HG02798 (cell line): ENCODE results near the gene EMID1.
"Not testable (repeated sequence)": the region's sequence is repeated elsewhere in the genome, so short reads cannot be mapped to it uniquely, and the experiment has no call there.

Source experiments
- ATAC-seq: cut with Tn5 transposase; IDR thresholded peaks from one replicate; pipeline ENCODE4 v1.9.1; 2021; ENCODE audit warnings: mild to moderate bottlenecking; ENCODE audit not compliant: unreplicated experiment, poor library complexity

Gene EMID1

DNA sequence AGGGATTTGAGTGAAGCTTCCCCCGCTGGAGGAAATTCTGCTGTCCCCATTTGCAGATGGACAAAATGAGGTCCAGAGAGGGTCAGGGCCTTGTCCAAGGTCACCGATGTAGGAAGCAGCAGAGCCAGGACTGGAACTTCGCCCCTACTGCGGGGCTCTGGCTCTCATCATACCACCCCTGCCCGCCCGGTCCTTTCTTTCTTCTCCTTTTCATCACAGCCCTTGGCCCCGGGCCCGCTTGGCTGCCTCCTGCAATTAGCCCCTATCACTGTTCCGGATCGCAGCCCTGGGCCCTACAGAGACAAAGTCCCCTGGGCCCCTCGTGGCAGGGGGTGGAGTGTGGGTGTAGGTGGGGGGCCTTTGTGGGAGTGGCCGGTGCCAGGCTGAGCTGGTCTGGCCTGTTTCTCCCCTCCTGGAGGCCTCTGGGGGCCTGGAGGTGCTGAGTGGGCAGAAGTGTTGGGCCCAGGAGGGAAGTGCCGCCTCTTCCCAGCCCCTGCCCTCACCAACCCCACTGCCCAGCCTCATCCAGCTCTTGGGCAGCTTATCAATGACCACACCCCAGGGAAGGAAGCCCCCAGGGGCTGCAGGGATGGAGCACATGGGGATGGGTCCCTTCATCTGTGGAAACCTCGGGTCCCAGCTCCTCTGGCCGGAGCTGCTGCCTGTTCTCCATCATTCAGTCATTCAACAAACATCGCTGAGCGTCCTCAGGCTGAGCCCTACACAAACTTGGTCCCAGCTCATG is 3.4 kb downstream of the EMID1 start:
- ATAC-seq = no peak

DNA sequence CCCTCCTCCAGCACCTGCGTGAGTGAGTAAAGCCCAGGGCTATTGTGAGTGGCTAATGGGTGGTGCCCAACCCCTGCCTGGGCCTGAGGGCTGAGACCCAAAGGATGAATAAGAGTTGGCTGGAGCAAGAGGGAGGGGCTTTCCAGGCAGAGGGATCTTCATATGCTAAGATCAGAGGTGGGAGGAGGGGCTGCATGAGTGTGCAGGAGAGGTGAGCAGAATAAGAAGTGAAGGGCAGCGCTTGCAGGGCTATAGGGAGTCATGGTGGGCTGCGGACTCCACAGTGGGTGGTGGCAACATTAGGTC is 3.9 kb downstream of the EMID1 start:
- no peak for ATAC-seq

DNA sequence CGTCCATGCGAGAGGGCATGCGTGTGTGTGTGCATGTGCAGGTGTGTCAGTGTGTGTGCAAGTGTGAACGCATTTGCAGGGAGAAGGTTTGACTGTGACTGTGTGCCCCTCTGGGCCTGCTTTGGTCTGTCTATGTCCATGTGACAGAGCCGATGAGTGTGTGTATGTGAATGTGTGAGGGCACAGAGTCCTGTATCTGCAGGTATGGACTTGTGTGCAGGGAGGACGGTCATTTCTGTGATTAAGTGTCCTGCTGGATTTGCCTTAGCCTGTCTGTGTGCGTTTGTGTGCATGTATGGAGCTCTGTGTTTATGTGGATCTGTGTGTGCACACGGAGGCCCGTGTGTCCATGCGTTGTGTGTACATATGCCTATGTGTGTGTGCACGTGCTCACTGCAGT is 5.4 kb downstream of the EMID1 start:
- no peak for ATAC-seq

GRCh38 chr22:29211466-29211865 is 5.8 kb downstream of the EMID1 start:
- ATAC-seq = no peak

- ATAC-seq = no peak
These were observed 7.0 kb downstream of the EMID1 start for GRCh38 chr22:29212743-29213142.

DNA sequence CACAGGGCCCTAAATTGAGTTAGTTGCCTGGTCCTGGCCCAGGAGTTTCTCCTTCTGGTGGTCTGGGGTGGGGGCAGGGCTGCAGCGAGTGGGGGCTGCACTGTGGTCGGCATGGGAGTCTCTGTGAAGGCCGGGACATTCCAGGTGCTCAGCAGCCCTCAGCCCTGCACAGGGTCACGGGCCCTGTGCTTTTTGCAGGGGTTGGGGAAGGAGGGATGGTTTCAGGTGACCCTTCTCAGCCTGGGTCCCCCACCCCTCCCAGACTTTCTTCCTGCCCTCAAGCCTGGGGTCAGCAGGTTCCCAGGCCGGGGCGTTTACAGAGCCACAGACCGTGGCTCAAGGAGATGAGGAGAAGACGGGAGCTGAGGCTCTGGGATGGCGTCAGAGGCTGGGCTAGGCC is 7.8 kb downstream of the EMID1 start:
- no peak for ATAC-seq

DNA sequence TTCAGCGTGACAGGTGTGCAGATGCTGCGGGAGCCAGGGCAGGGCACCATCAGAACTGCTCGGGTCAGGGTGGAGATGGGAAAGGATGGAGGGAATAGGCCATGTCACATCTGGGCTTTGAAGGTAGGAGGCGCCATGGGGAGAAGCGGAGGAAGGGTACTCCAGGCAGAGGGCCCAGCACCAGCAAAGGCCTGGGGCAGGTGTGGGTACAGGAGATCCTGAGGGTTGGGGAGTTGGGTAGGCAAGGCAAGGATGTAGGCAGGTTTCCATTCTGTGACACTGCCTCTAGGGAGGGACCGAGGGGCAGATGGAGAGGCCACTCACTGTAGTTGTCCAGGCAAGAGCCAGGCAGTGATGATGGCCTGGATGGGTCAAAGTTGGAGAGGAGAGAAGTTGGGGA is 8.5 kb downstream of the EMID1 start:
- ATAC-seq = no peak

DNA sequence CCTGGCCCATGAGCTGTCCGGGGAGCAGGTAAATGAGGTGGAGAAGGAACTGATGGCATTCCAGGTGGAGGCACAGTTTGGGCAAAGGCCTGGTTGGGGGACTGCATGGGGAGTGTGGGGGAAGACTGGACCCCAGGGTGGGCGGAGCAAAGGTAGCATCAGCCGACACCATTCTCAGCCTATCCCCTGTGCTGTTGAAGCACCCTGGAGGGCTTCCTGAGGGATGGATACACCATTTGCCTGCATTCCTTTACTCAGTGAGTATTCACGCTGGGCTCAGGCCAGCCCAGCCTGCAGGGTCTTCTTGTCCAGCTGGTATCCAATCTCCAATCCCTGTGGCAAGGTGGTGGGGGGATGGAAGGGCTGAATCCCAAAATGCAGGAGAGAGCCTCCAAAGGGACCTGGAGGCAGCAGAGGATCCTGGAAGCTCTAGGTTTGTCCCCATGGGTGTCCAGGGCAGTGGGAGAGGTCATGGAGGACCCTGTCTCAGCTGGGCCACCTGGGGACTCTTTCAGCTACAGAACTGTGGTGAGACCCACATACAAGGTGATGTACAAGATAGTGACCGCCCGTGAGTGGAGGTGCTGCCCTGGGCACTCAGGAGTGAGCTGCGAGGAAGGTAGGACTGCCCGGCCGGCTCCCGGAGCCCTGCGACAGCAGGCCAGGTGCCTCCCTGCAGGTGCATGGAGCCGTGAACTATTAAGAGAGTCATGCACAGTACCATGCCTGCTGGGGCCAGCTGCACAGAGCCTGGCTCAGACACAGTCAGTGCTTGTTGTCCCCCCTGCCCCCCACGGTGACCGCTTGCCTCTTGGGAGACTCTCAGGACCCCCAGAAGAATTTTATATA is 9.5 kb downstream of the EMID1 start:
- no peak for ATAC-seq

GRCh38 chr22:29216011-29216872 is 10.5 kb downstream of the EMID1 start:
- no peak for ATAC-seq

GRCh38 chr22:29216873-29217666 is 11.4 kb downstream of the EMID1 start:
- no peak for ATAC-seq

DNA sequence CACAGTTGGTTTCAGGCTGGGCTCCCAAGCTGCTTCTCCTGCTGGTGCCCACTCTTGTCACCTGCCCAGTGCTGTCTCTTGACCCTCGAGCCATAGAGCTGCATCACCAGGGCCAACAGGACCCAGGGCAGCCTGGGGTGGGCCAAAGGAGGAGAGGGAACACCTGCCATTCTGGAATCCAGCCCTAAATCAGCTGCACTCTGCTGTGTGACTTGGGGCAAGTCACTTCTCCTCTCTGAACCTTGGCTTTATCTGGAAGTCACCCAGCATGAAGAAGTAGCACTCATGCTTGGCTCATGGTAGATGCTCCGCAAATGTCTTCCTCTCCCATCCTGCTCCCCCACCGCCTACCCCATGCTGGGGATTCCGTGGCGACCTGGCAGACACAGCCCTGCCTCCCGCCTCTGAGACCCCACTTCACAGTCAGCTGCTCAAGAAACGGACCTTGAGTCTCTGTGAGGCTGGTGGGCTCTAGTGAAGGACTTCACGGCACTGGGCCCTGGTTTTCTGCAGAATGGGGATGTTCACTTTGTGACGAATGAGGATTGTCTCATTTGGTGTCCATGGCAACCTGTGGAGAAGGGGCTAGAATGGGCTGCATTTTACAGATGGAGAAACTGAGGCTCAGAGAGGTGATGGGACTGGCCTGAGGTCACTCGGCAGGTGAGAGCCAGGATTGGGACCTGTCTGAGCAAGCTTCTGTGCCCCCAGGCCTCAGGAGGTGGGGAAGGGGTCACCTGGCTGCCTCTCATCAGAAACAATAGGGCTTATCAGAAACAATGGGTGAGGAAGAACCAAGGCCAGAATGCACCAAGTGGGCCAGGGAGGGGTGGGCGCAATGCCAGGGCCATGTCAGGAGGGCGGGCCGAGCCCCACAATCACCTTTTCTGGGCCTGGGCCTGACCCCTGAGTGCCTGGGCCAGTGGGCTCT is 12.4 kb downstream of the EMID1 start:
- ATAC-seq = no peak

- ATAC-seq = no peak
These were observed 13.2 kb downstream of the EMID1 start for GRCh38 chr22:29218758-29219408.

- ATAC-seq = not testable (repeated sequence)
These were observed 13.7 kb downstream of the EMID1 start for GRCh38 chr22:29219409-29219782.

- ATAC-seq = no peak
These were observed 14.4 kb downstream of the EMID1 start for GRCh38 chr22:29219881-29220670.

- ATAC-seq = no peak
These were observed 18.6 kb downstream of the EMID1 start for GRCh38 chr22:29224121-29224858.

DNA sequence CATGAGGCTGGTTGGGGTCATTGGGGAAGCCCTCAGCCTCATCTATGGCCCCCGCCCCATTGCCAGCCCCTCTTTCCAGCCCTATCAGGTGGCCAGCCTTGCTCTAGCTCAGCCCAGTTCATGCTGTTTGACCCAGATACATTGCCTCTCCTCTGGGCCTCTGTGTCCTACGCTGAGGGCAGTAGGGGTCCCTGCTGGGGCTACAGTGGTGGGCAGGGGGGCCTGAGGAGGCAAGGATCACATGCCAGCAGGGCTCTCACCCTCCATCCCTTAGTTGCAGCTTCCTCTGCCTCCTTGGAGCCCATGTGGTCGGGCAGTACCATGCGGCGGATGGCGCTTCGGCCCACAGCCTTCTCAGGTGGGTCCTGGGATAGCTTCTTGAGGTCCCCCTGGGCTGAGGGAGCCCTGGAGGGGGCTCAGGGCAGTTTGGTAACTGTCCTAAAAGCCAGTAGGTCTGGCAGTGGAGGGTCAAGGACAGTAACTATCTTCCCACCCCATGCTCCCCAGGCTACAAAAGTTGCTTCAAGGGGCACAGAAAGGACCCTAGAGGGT is 19.2 kb downstream of the EMID1 start:
- ATAC-seq = no peak
